Natural killer cell (primary cell): Measurements from ENCODE around the gene SCYL3. TPM values are rescaled to one million over a fixed set of nuclear protein-coding genes. Genes with fewer than 3 reads are reported as not detected.

Experiments used
- ATAC-seq, 3 donors: fragments of 150-1000 bp in 2 of 3; fragments of 200-7000 bp in 1 of 3; cut with Tn5 transposase; 1 replicate in 1 of 3; 2 replicates in 2 of 3; pipeline ENCODE4 v1.10.0; 2021; ENCODE audit warnings: mild to moderate bottlenecking in 2 of 3, moderate library complexity in 2 of 3
- DNase-seq, 2 donors: peaks; one replicate each; pipeline versions ENCODE4 v3.0.0 to v3.0.0-alpha.2; 2013 to 2021; ENCODE audit warnings: mixed read lengths in 1 of 2
- H3K27ac ChIP-seq: one replicate; pipeline ENCODE4 v1.5.1; 2013; ENCODE audit warnings: mild to moderate bottlenecking, low read length
- H3K27me3 ChIP-seq: one replicate; pipeline ENCODE4 v1.6.1; 2013; ENCODE audit warnings: low read length; ENCODE audit not compliant: control insufficient read depth, insufficient read depth
- H3K36me3 ChIP-seq: one replicate; pipeline ENCODE4 v1.6.1; 2013; ENCODE audit warnings: low read length; ENCODE audit not compliant: control insufficient read depth, insufficient read depth
- H3K4me1 ChIP-seq: one replicate; pipeline ENCODE4 v1.6.1; 2013; ENCODE audit warnings: low read length; ENCODE audit not compliant: control insufficient read depth, insufficient read depth
- H3K4me3 ChIP-seq: one replicate; pipeline ENCODE4 v1.5.1; 2013; ENCODE audit warnings: low read length
- H3K9me3 ChIP-seq: one replicate; pipeline ENCODE4 v1.6.1; 2013; ENCODE audit warnings: low read length; ENCODE audit not compliant: control insufficient read depth, insufficient read depth
- H3K27ac Mint-ChIP-seq, 2 donors: one replicate each; pipeline ENCODE4 v1.8.0; 2022; ENCODE audit warnings: mild to moderate bottlenecking in 2 of 2, mixed read lengths in 2 of 2, moderate library complexity in 1 of 2
- H3K27me3 Mint-ChIP-seq, 2 donors: one replicate each; pipeline ENCODE4 v1.8.0; 2022; ENCODE audit warnings: low read depth in 2 of 2, mixed read lengths in 2 of 2
- H3K36me3 Mint-ChIP-seq: one replicate; pipeline ENCODE4 v1.8.0; 2022; ENCODE audit warnings: mixed read lengths
- H3K4me1 Mint-ChIP-seq, 2 donors: one replicate each; pipeline ENCODE4 v1.8.0; 2022; ENCODE audit warnings: mixed read lengths in 2 of 2
- H3K4me3 Mint-ChIP-seq: one replicate; pipeline ENCODE4 v1.8.0; 2022; ENCODE audit warnings: mild to moderate bottlenecking, moderate library complexity, mixed read lengths
- H3K9me3 Mint-ChIP-seq, 2 donors: one replicate each; pipeline ENCODE4 v1.8.0; 2022; ENCODE audit warnings: mixed read lengths in 2 of 2
- CTCF ChIP-seq: fragments of 200-600 bp; IDR thresholded peaks from one replicate; pipeline ENCODE4 v1.8.0; 2022; ENCODE audit warnings: antibody characterized with exemption
- WGBS: methylation state at CpG from one replicate; pipeline ENCODE4 v1.1.7; 2013; ENCODE audit warnings: missing lambda C conversion rate; ENCODE audit not compliant: insufficient coverage; 5-methylcytosine and 5-hydroxymethylcytosine counted together
- intact Hi-C: fragments of 100-400 bp; cut with micrococcal nuclease; formaldehyde crosslinking; loops from one replicate; pipeline ENCODE4 v1.14.2; 2022
- total RNA-seq, 4 donors: library from RNA; stranded (reverse); fragments of 120-200 nt in 1 of 4; gene quantifications; one replicate each; pipeline versions ENCODE4 v1.2.3 to v1.2.4, GENCODE V29; 2013 to 2022

Gene SCYL3
- total RNA-seq, 3 donors from 2014 or later (not counting 1 experiment from before 2014, with no cell fraction given) = 6.0 to 12.3 (median 7.0) TPM

DNA sequence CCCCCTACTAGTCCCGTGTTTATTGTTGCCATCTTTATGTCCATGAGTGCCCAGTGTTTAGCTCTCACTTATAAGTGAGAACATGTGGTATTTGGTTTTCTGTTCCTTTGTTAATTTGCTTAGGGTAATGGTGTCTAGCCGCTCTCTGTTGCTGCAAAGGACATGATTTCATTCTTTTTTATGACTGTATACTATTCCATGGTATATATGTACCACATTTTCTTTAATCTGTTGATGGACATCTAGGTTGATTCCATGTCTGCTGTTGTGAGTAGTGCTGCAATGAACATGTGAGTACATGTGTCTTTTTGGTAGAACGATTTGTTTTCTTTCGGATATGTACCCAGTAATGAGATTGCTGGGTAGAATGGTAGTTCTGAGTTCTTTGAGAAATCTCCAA lies 54.8 kb downstream of the SCYL3 start:
- no peak for ATAC-seq
- Histone ChIP-seq H3K27me3 (no peaks in the 10 kb centered on the region), H3K36me3 (no peaks in the 10 kb centered on the region), H3K9me3 (no peaks in the 10 kb centered on the region), H3K27ac (no peak overlapping the region), H3K4me1 (no peaks in the 10 kb centered on the region), H3K4me3 (no peak overlapping the region)
- no peaks in the 10 kb centered on the region for H3K4me1 Mint-ChIP-seq
- H3K9me3 Mint-ChIP-seq = peaks cover 0 to 4% of the 10 kb centered on the region in 2 donors
- WGBS = 33% methylated on average over 1 of the region's 4 CpGs
- intact Hi-C loops = no loop called here
- H3K36me3 Mint-ChIP-seq = peaks cover 40% of the 10 kb centered on the region
- TF ChIP-seq CTCF = no peak
- H3K27me3 Mint-ChIP-seq = no peaks in the 10 kb centered on the region
- DNase-seq = no peak
- no peak overlapping the region for H3K27ac Mint-ChIP-seq
- no peak overlapping the region for H3K4me3 Mint-ChIP-seq

- H3K4me1 Mint-ChIP-seq = no peaks in the 10 kb centered on the region
- no peaks in the 10 kb centered on the region for H3K4me1 ChIP-seq
- H3K27me3 Mint-ChIP-seq = no peaks in the 10 kb centered on the region
- DNase-seq (no peak), ATAC-seq (no peak)
- no peak overlapping the region for H3K27ac Mint-ChIP-seq
- no peaks in the 10 kb centered on the region for H3K27me3 ChIP-seq
- TF ChIP-seq CTCF = no peak
- 75% methylated on average over 1 of the region's 1 CpG for WGBS
- no peak overlapping the region for H3K4me3 Mint-ChIP-seq
- intact Hi-C loops = no loop called here
- no peak overlapping the region for H3K4me3 ChIP-seq
- peaks cover 0 to 4% of the 10 kb centered on the region in 2 donors for H3K9me3 Mint-ChIP-seq
- no peaks in the 10 kb centered on the region for H3K9me3 ChIP-seq
- no peak overlapping the region for H3K27ac ChIP-seq
- peaks cover 44% of the 10 kb centered on the region for H3K36me3 Mint-ChIP-seq
- H3K36me3 ChIP-seq = peaks cover 6% of the 10 kb centered on the region
Measured at GRCh38 chr1:169836198-169836597, 57.5 kb downstream of the SCYL3 start.

- Histone ChIP-seq H3K27ac (no peak overlapping the region), H3K4me1 (no peaks in the 10 kb centered on the region), H3K4me3 (no peak overlapping the region), H3K9me3 (no peaks in the 10 kb centered on the region), H3K36me3 (peaks cover 6% of the 10 kb centered on the region), H3K27me3 (no peaks in the 10 kb centered on the region)
- Mint-ChIP-seq H3K36me3 (peaks cover 42% of the 10 kb centered on the region), H3K27ac (no peak overlapping the region), H3K4me1 (no peaks in the 10 kb centered on the region), H3K9me3 (peaks cover 0 to 4% of the 10 kb centered on the region in 2 donors), H3K4me3 (no peak overlapping the region), H3K27me3 (no peaks in the 10 kb centered on the region)
- intact Hi-C loops = no loop called here
- ATAC-seq = no peak
- TF ChIP-seq CTCF = no peak
- WGBS = 100% methylated on average over 1 of the region's 1 CpG
- DNase-seq = no peak
Measured at GRCh38 chr1:169835647-169836046, 58.0 kb downstream of the SCYL3 start.

GRCh38 chr1:169834869-169835268 lies 58.8 kb downstream of the SCYL3 start:
- no peaks in the 10 kb centered on the region for H3K27me3 Mint-ChIP-seq
- no peak for ATAC-seq
- H3K9me3 Mint-ChIP-seq = peaks cover 0 to 4% of the 10 kb centered on the region in 2 donors
- intact Hi-C loops = no loop called here
- H3K36me3 Mint-ChIP-seq = peaks cover 40% of the 10 kb centered on the region
- Histone ChIP-seq H3K27ac (no peak overlapping the region), H3K36me3 (peaks cover 6% of the 10 kb centered on the region), H3K4me1 (no peaks in the 10 kb centered on the region), H3K9me3 (no peaks in the 10 kb centered on the region), H3K4me3 (no peak overlapping the region), H3K27me3 (no peaks in the 10 kb centered on the region)
- no peak overlapping the region for H3K4me3 Mint-ChIP-seq
- no peak overlapping the region for H3K27ac Mint-ChIP-seq
- WGBS = no CpG with 5 or more reads among the region's 1 CpG
- DNase-seq = no peak
- no peaks in the 10 kb centered on the region for H3K4me1 Mint-ChIP-seq
- TF ChIP-seq CTCF = no peak
